T-cell (primary cell): ENCODE results near the gene QRICH2. TPM values are rescaled to one million over a fixed set of nuclear protein-coding genes. Genes with fewer than 3 reads are reported as not detected.
A peak's percentile ranks its signal among the peaks of the same experiment; 100 is the strongest.
"Not testable (repeated sequence)": the region's sequence is repeated elsewhere in the genome, so short reads cannot be mapped to it uniquely, and the experiment has no call there.

Experiments
- ATAC-seq, 4 experiments: fragments of 200-7000 bp in 3 of 4; fragments of 150-1000 bp in 1 of 4; cut with Tn5 transposase; replicated peaks in 1 of 4; 1 replicate in 3 of 4; 2 replicates in 1 of 4; pipeline ENCODE4 v1.10.0; 2021; ENCODE audit warnings: moderate library complexity in 3 of 4, mild to moderate bottlenecking in 2 of 4, moderate number of reproducible peaks in 1 of 4
- CTCF ChIA-PET, 2 donors: fragments of 300-600 bp; sonication (Branson Sonifier 250); formaldehyde crosslinking; loops; one replicate each; lab custom pipeline; 2022; ENCODE audit warnings: antibody characterized with exemption in 2 of 2; lab: Charles Lee
- POLR2A ChIA-PET, 2 donors: fragments of 300-600 bp; sonication (Branson Sonifier 250); formaldehyde crosslinking; loops; one replicate each; lab custom pipeline; 2022; ENCODE audit warnings: antibody characterized with exemption in 2 of 2; lab: Charles Lee
- DNase-seq, 35 experiments: peaks; one replicate each; pipeline versions ENCODE4 v3.0.0 to v3.0.0-alpha.2; 2013 to 2023
- H3K27ac ChIP-seq: one replicate; pipeline ENCODE4 v1.5.1; 2013; ENCODE audit warnings: low read length
- H3K27me3 ChIP-seq, 2 experiments: replicated peaks in 1 of 2; 1 replicate in 1 of 2; 2 replicates in 1 of 2; pipeline versions ENCODE4 v1.6.1 to v1.7.0; 2013; ENCODE audit warnings: low read length in 1 of 2, mixed read lengths in 1 of 2; ENCODE audit not compliant: control insufficient read depth in 2 of 2, insufficient read depth in 2 of 2; ENCODE audit errors: extremely low read depth in 1 of 2
- H3K36me3 ChIP-seq, 2 donors: 1 replicate in 1 of 2; 2 replicates in 1 of 2; pipeline versions ENCODE4 v1.6.1 to v1.7.0; 2013; ENCODE audit warnings: low read length in 1 of 2; ENCODE audit not compliant: control insufficient read depth in 2 of 2, insufficient read depth in 1 of 2; ENCODE audit errors: extremely low read depth in 1 of 2
- H3K4me1 ChIP-seq, 2 experiments: 1 replicate in 1 of 2; 2 replicates in 1 of 2; pipeline versions ENCODE4 v1.6.1 to v1.7.0; 2013; ENCODE audit warnings: low read length in 2 of 2, mixed read lengths in 1 of 2; ENCODE audit not compliant: insufficient read depth in 2 of 2, control insufficient read depth in 1 of 2; ENCODE audit errors: extremely low read depth in 1 of 2
- H3K4me3 ChIP-seq, 2 donors: 1 replicate in 1 of 2; 2 replicates in 1 of 2; pipeline versions ENCODE4 v1.5.1 to v1.7.0; 2013; ENCODE audit warnings: mild to moderate bottlenecking in 2 of 2, low read length in 1 of 2, moderate library complexity in 1 of 2; ENCODE audit not compliant: control insufficient read depth in 1 of 2; ENCODE audit errors: extremely low read depth in 1 of 2
- H3K9me3 ChIP-seq: 2 replicates; pipeline ENCODE4 v1.7.0; 2013
- H3K27ac Mint-ChIP-seq, 2 donors: one replicate each; pipeline ENCODE4 v1.8.0; 2020 to 2021; ENCODE audit warnings: mild to moderate bottlenecking in 2 of 2, mixed read lengths in 2 of 2
- H3K27me3 Mint-ChIP-seq, 2 donors: one replicate each; pipeline ENCODE4 v1.8.0; 2021 to 2022; ENCODE audit warnings: mixed read lengths in 2 of 2
- H3K36me3 Mint-ChIP-seq: one replicate; pipeline ENCODE4 v1.8.0; 2021; ENCODE audit warnings: mixed read lengths
- H3K4me1 Mint-ChIP-seq, 3 donors: one replicate each; pipeline ENCODE4 v1.8.0; 2020 to 2022; ENCODE audit warnings: mixed read lengths in 3 of 3, mild to moderate bottlenecking in 1 of 3
- H3K4me3 Mint-ChIP-seq, 3 donors: one replicate each; pipeline ENCODE4 v1.8.0; 2020 to 2022; ENCODE audit warnings: mild to moderate bottlenecking in 3 of 3, mixed read lengths in 3 of 3, moderate library complexity in 3 of 3
- H3K9me3 Mint-ChIP-seq, 3 donors: one replicate each; pipeline ENCODE4 v1.8.0; 2020 to 2022; ENCODE audit warnings: mixed read lengths in 3 of 3
- WGBS: methylation state at CpG from one replicate; pipeline ENCODE4 v1.1.5; 2013; ENCODE audit warnings: missing lambda C conversion rate; ENCODE audit not compliant: insufficient coverage; 5-methylcytosine and 5-hydroxymethylcytosine counted together
- total RNA-seq, 35 experiments: library from RNA in 6 of 35; stranded (reverse) in 6 of 35; fragments of 120-200 nt in 1 of 35; gene quantifications; one replicate each; pipeline versions ENCODE4 v1.2.1 to v1.2.4 and lab custom pipeline; 2013 to 2026

The QRICH2 gene
- total RNA-seq, 5 donors from 2014 or later (not counting 1 experiment from before 2014, with no cell fraction given): 3.0 to 4.3 (median 3.4) TPM

- peaks cover 23% of the 10 kb centered on the region for H3K36me3 Mint-ChIP-seq
- 73% methylated on average over 3 of the region's 12 CpGs for WGBS
- H3K36me3 ChIP-seq: peaks cover 0 to 28% of the 10 kb centered on the region in 2 donors
- no peaks in the 10 kb centered on the region for H3K27me3 ChIP-seq
- peak overlapping the region in 1 of 2 donors; percentile 44 for H3K4me3 ChIP-seq
- ChIA-PET CTCF (interaction anchor here (0.6 to 1.5 kb wide), 5 partner anchors 77 to 905 kb away, joined by 3 to 7 read pairs (median 4); no protein-coding TSS in a partner anchor), POLR2A (interaction anchor here (0.5 to 1.2 kb wide), 7 partner anchors 13 to 206 kb away, joined by 3 to 9 read pairs (median 4); no protein-coding TSS in a partner anchor)
- ATAC-seq: no peak
- no peaks in the 10 kb centered on the region for H3K9me3 Mint-ChIP-seq
- H3K27ac ChIP-seq: peak overlapping the region; percentile 83
- peak in 1 of 35 experiments; percentile 25 for DNase-seq
- no peaks in the 10 kb centered on the region for H3K27me3 Mint-ChIP-seq
- H3K4me1 Mint-ChIP-seq: peaks cover 66 to 69% (median 67%) of the 10 kb centered on the region in 3 donors
- H3K27ac Mint-ChIP-seq: peak overlapping the region; percentile 95 to 96
- peaks cover 42 to 87% of the 10 kb centered on the region in 2 experiments for H3K4me1 ChIP-seq
- H3K4me3 Mint-ChIP-seq: peak overlapping the region; percentile 85 to 91 (median 89)
- no peaks in the 10 kb centered on the region for H3K9me3 ChIP-seq
Measured at GRCh38 chr17:76268991-76269981, 38.8 kb downstream of the QRICH2 start.

DNA sequence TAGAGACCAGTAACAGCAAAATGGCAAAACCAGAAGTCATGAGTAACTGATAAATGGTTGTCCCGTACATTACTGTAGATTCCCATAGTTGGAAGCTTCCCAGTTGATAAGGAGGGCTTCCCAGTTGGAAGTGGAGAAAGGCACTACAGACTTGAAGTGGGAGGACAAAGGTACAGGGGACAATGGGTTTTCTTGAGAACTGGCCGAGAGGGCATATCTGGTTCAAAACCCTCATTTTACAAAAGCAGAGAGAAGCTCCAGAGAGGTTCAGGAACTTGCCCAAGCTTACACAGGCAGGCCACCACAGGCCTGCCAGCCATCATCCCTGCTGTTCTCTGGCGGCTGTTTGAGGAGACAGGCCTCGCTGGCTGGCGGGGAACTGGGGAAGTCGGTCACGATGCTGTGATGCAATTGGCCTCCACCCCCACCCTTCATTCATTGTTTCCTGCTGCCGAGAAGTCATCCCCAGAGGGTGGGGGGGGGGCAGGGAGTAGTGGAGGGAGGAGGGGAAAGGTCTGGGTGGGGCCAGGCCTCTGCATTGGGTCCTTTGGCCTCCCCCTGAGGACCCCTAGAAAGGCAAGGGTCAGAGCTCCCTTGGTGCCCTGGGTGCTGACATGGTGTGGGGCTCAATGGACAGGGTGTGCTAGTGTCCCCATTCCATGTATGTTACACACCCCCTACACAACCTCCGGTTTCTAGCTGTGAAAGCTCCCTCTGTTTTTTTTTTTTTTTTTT, 39.9 kb downstream of the QRICH2 start:
- peak overlapping the region; percentile 74 to 77 for H3K4me3 ChIP-seq
- H3K9me3 ChIP-seq: no peaks in the 10 kb centered on the region
- peaks cover 23% of the 10 kb centered on the region for H3K36me3 Mint-ChIP-seq
- H3K27ac Mint-ChIP-seq: peak overlapping the region; percentile 95 to 96
- WGBS: 33% methylated on average over 3 of the region's 9 CpGs
- H3K27ac ChIP-seq: peak overlapping the region; percentile 83
- POLR2A ChIA-PET: interaction anchor here (0.5 to 1.2 kb wide), 9 partner anchors 9 to 492 kb away, joined by 3 to 9 read pairs (median 4); no protein-coding TSS in a partner anchor
- peak overlapping the region; percentile 85 to 91 (median 89) for H3K4me3 Mint-ChIP-seq
- peaks cover 0 to 28% of the 10 kb centered on the region in 2 donors for H3K36me3 ChIP-seq
- peak in 1 of 4 experiments; percentile 5 for ATAC-seq
- H3K4me1 ChIP-seq: peaks cover 43 to 83% of the 10 kb centered on the region in 2 experiments
- H3K27me3 ChIP-seq: no peaks in the 10 kb centered on the region
- no peaks in the 10 kb centered on the region for H3K27me3 Mint-ChIP-seq
- DNase-seq: peak in 34 of 35 experiments; percentile 57 to 81 (median 67)
- no peaks in the 10 kb centered on the region for H3K9me3 Mint-ChIP-seq
- peaks cover 65 to 69% (median 67%) of the 10 kb centered on the region in 3 donors for H3K4me1 Mint-ChIP-seq
- CTCF ChIA-PET: interaction anchor here (0.6 to 1.5 kb wide), 8 partner anchors 59 to 904 kb away, joined by 3 to 13 read pairs (median 4); no protein-coding TSS in a partner anchor

- peak overlapping the region; percentile 83 for H3K27ac ChIP-seq
- CTCF ChIA-PET: interaction anchor here in 1 of 2 donors (0.8 to 1.5 kb wide), 5 partner anchors 75 to 164 kb away, joined by 3 to 7 read pairs (median 3); partner anchors contain the start of gene EXOC7
- WGBS: 20% methylated on average over 1 of the region's 13 CpGs
- Mint-ChIP-seq H3K36me3 (peaks cover 23% of the 10 kb centered on the region), H3K4me3 (peak overlapping the region; percentile 85 to 91 (median 89)), H3K4me1 (peaks cover 65 to 69% (median 67%) of the 10 kb centered on the region in 3 donors), H3K27ac (peak overlapping the region; percentile 95 to 96)
- H3K4me1 ChIP-seq: peaks cover 42 to 83% of the 10 kb centered on the region in 2 experiments
- not testable (repeated sequence) for H3K27me3 Mint-ChIP-seq, ATAC-seq, H3K9me3 Mint-ChIP-seq, H3K9me3 ChIP-seq, H3K27me3 ChIP-seq
- H3K36me3 ChIP-seq: peaks cover 0 to 28% of the 10 kb centered on the region in 2 donors
- H3K4me3 ChIP-seq: peak overlapping the region; percentile 74 to 77
- POLR2A ChIA-PET: interaction anchor here (0.5 to 1.5 kb wide), 6 partner anchors 22 to 733 kb away, joined by 4 to 10 read pairs (median 6); no protein-coding TSS in a partner anchor
- DNase-seq: peak in 1 of 35 experiments; percentile 43
Measured at GRCh38 chr17:76267581-76268001, 40.5 kb downstream of the QRICH2 start.

DNA sequence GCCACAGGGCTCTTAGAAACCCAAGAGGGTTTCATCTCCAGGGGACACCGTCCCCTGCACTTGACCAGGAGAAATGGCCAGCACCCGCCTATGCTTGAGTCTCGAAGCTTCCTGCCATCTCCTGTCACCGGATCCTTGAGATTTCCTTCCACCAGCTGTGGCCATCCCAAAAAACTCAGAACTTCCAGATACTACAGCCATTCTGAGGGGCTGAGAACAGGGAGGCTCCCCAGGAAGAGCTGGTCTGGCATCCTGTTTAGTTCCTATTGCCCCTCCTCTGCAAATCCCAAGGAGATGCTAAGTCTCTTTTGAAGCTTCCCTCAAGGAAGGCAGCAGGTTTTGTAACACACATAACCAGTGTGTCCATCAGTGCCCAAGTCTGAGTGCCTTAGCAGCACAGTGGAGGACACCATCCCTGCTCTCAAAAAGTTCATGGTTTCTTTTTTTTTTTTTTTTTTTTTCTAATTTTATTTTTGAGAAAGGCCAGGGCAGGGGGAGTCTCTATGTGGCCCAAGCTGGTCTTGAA, 41.0 kb downstream of the QRICH2 start:
- ChIA-PET CTCF (interaction anchor here in 1 of 2 donors (0.7 to 1.0 kb wide), 4 partner anchors 75 to 164 kb away, joined by 3 read pairs; partner anchors contain the start of gene EXOC7), POLR2A (interaction anchor here (0.5 to 1.5 kb wide), 9 partner anchors 21 to 733 kb away, joined by 3 to 10 read pairs (median 5); no protein-coding TSS in a partner anchor)
- Histone ChIP-seq H3K4me3 (peak overlapping the region; percentile 74 to 77), H3K36me3 (peaks cover 0 to 28% of the 10 kb centered on the region in 2 donors), H3K4me1 (peaks cover 42 to 83% of the 10 kb centered on the region in 2 experiments), H3K27me3 (no peaks in the 10 kb centered on the region), H3K9me3 (no peaks in the 10 kb centered on the region), H3K27ac (peak overlapping the region; percentile 83)
- H3K9me3 Mint-ChIP-seq: no peaks in the 10 kb centered on the region
- peak overlapping the region; percentile 85 to 91 (median 89) for H3K4me3 Mint-ChIP-seq
- WGBS: 24% methylated on average over 4 of the region's 4 CpGs
- peaks cover 23% of the 10 kb centered on the region for H3K36me3 Mint-ChIP-seq
- peak overlapping the region; percentile 95 to 96 for H3K27ac Mint-ChIP-seq
- no peak for ATAC-seq
- no peak for DNase-seq
- no peaks in the 10 kb centered on the region for H3K27me3 Mint-ChIP-seq
- peaks cover 68 to 71% (median 68%) of the 10 kb centered on the region in 3 donors for H3K4me1 Mint-ChIP-seq

GRCh38 chr17:76266244-76266938, 41.7 kb downstream of the QRICH2 start:
- H3K4me1 Mint-ChIP-seq: peaks cover 70 to 72% (median 71%) of the 10 kb centered on the region in 3 donors
- peak in 1 of 35 experiments; percentile 49 for DNase-seq
- Histone ChIP-seq H3K4me3 (peak overlapping the region; percentile 74 to 77), H3K27me3 (no peaks in the 10 kb centered on the region), H3K27ac (peak overlapping the region; percentile 83), H3K36me3 (peaks cover 0 to 28% of the 10 kb centered on the region in 2 donors), H3K4me1 (peaks cover 42 to 83% of the 10 kb centered on the region in 2 experiments), H3K9me3 (no peaks in the 10 kb centered on the region)
- peaks cover 23% of the 10 kb centered on the region for H3K36me3 Mint-ChIP-seq
- peak overlapping the region; percentile 89 to 93 for H3K27ac Mint-ChIP-seq
- H3K9me3 Mint-ChIP-seq: no peaks in the 10 kb centered on the region
- ATAC-seq: no peak
- peak overlapping the region; percentile 85 to 91 (median 89) for H3K4me3 Mint-ChIP-seq
- ChIA-PET CTCF (interaction anchor here (0.5 to 0.9 kb wide), 4 partner anchors 74 to 296 kb away, joined by 3 read pairs; partner anchors contain the start of gene EXOC7 (in 1 of the 2)), POLR2A (interaction anchor here (0.5 to 1.7 kb wide), 6 partner anchors 20 to 87 kb away, joined by 3 to 7 read pairs (median 5); no protein-coding TSS in a partner anchor)
- 7% methylated on average over 4 of the region's 12 CpGs for WGBS
- H3K27me3 Mint-ChIP-seq: no peaks in the 10 kb centered on the region
